SK-N-SH treated with all-trans-retinoic acid at 6 μM for 48 hours (cell line): ENCODE data around the gene MPHOSPH8.

Experiments
- ATAC-seq: fragments of 200-7000 bp; cut with Tn5 transposase; 3 replicates; pipeline ENCODE4 v1.9.1; 2020; ENCODE audit warnings: mild to moderate bottlenecking, moderate library complexity
- CSDC2 ChIP-seq: fragments of 250-450 bp; sonication (Bioruptor Pico); IDR thresholded peaks from 2 replicates; pipeline ENCODE4 v1.5.0; 2020; ENCODE audit warnings: mild to moderate bottlenecking, moderate library complexity
- GLIS3 ChIP-seq: fragments of 250-450 bp; sonication (Bioruptor Pico); IDR thresholded peaks from 2 replicates; pipeline ENCODE4 v1.5.0; 2020; ENCODE audit warnings: mild to moderate bottlenecking, moderate library complexity
- ISL1 ChIP-seq: fragments of 250-450 bp; sonication (Bioruptor Pico); IDR thresholded peaks from 2 replicates; pipeline ENCODE4 v2.1.2; 2022; ENCODE audit warnings: mild to moderate bottlenecking, moderate library complexity
- OSR1 ChIP-seq: fragments of 250-450 bp; sonication (Bioruptor Pico); IDR thresholded peaks from 2 replicates; pipeline ENCODE4 v1.8.0; 2022; ENCODE audit warnings: moderate library complexity, mild to moderate bottlenecking, inconsistent platforms
- RARB ChIP-seq: fragments of 250-450 bp; sonication (Bioruptor Pico); IDR thresholded peaks from 2 replicates; pipeline ENCODE4 v1.8.0; 2021; ENCODE audit warnings: mild to moderate bottlenecking, moderate library complexity
- SNAI2 ChIP-seq: fragments of 250-450 bp; sonication (Bioruptor Pico); IDR thresholded peaks from 2 replicates; pipeline ENCODE4 v1.5.0; 2020; ENCODE audit warnings: mild to moderate bottlenecking, moderate library complexity
- TCF4 ChIP-seq: fragments of 250-450 bp; sonication (Bioruptor Pico); IDR thresholded peaks from 2 replicates; pipeline ENCODE4 v1.8.0; 2021; ENCODE audit warnings: mild to moderate bottlenecking, moderate library complexity, borderline replicate concordance
- TOX ChIP-seq: fragments of 250-450 bp; sonication (Bioruptor Pico); IDR thresholded peaks from 2 replicates; pipeline ENCODE4 v1.8.0; 2021; ENCODE audit warnings: mild to moderate bottlenecking, moderate library complexity, borderline replicate concordance
- ZFP3 ChIP-seq: fragments of 250-450 bp; sonication (Bioruptor Pico); IDR thresholded peaks from 2 replicates; pipeline ENCODE4 v1.5.0; 2020; ENCODE audit warnings: mild to moderate bottlenecking, moderate library complexity
- ZFP30 ChIP-seq: fragments of 450-650 bp; formaldehyde crosslinking; IDR thresholded peaks from 2 replicates; pipeline ENCODE4 v1.5.0; 2022; ENCODE audit warnings: mild to moderate bottlenecking, moderate library complexity
- ZNF565 ChIP-seq: fragments of 450-650 bp; formaldehyde crosslinking; conservative IDR thresholded peaks from 2 replicates; pipeline ENCODE4 v1.5.0; 2020; ENCODE audit warnings: low read depth, mild to moderate bottlenecking, moderate library complexity
- ZNF70 ChIP-seq: fragments of 450-650 bp; formaldehyde crosslinking; IDR thresholded peaks from 2 replicates; pipeline ENCODE4 v1.5.0; 2020; ENCODE audit warnings: mild to moderate bottlenecking, moderate library complexity
- ZNF8 ChIP-seq: fragments of 450-650 bp; formaldehyde crosslinking; IDR thresholded peaks from 2 replicates; pipeline ENCODE4 v1.5.0; 2020; ENCODE audit warnings: mild to moderate bottlenecking, moderate library complexity
- TF ChIP-seq, protein P1 (sequence below): fragments of 250-450 bp; sonication (Bioruptor Pico); IDR thresholded peaks from 2 replicates; pipeline ENCODE4 v1.8.0; 2020; ENCODE audit warnings: mild to moderate bottlenecking, moderate library complexity, borderline replicate concordance
- TF ChIP-seq, protein P2 (sequence below): fragments of 250-450 bp; sonication (Bioruptor Pico); IDR thresholded peaks from 2 replicates; pipeline ENCODE4 v1.5.1; 2020; ENCODE audit warnings: low read depth, mild to moderate bottlenecking, moderate library complexity
- TF ChIP-seq, protein P3 (sequence below): fragments of 250-450 bp; sonication (Bioruptor Pico); IDR thresholded peaks from 2 replicates; pipeline ENCODE4 v1.5.1; 2021; ENCODE audit warnings: mild to moderate bottlenecking, moderate library complexity
- TF ChIP-seq, protein P4 (sequence below): fragments of 250-450 bp; sonication (Bioruptor Pico); IDR thresholded peaks from 2 replicates; pipeline ENCODE4 v1.8.0; 2021; ENCODE audit warnings: low read depth, mild to moderate bottlenecking, moderate library complexity, borderline replicate concordance
- TF ChIP-seq, protein P5 (sequence below): fragments of 250-450 bp; sonication (Bioruptor Pico); IDR thresholded peaks from 2 replicates; pipeline ENCODE4 v1.5.0; 2020; ENCODE audit warnings: mild to moderate bottlenecking, moderate library complexity

Gene MPHOSPH8

DNA sequence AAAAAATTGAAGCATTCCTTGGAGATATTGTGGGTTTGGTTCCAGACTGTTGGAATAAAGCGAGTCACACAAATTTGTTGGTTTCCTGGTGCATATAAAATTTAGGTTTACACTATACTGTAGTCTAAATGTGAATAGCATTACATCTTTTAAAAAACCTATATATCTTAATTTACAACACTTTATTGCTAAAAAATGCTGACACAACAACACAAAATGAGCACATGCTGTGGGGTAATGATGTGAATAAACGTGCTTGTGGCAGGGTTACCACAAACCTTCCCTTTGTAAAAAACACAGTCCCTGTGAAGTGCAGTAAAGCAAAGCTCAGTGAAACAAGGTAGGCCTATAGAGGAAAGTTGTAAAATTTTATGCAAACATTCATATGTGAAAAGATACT, 27.7 kb downstream of the MPHOSPH8 start:
- no peak for ATAC-seq
- no peak for TF ChIP-seq CSDC2 (CRISPR knock-in tag)
- TF ChIP-seq, protein P1, sequence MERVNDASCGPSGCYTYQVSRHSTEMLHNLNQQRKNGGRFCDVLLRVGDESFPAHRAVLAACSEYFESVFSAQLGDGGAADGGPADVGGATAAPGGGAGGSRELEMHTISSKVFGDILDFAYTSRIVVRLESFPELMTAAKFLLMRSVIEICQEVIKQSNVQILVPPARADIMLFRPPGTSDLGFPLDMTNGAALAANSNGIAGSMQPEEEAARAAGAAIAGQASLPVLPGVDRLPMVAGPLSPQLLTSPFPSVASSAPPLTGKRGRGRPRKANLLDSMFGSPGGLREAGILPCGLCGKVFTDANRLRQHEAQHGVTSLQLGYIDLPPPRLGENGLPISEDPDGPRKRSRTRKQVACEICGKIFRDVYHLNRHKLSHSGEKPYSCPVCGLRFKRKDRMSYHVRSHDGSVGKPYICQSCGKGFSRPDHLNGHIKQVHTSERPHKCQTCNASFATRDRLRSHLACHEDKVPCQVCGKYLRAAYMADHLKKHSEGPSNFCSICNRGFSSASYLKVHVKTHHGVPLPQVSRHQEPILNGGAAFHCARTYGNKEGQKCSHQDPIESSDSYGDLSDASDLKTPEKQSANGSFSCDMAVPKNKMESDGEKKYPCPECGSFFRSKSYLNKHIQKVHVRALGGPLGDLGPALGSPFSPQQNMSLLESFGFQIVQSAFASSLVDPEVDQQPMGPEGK (CRISPR knock-in tag): no peak
- TF ChIP-seq SNAI2: no peak
- TF ChIP-seq OSR1 (CRISPR knock-in tag): no peak
- TF ChIP-seq TCF4 (CRISPR knock-in tag): no peak
- TF ChIP-seq, protein P2, sequence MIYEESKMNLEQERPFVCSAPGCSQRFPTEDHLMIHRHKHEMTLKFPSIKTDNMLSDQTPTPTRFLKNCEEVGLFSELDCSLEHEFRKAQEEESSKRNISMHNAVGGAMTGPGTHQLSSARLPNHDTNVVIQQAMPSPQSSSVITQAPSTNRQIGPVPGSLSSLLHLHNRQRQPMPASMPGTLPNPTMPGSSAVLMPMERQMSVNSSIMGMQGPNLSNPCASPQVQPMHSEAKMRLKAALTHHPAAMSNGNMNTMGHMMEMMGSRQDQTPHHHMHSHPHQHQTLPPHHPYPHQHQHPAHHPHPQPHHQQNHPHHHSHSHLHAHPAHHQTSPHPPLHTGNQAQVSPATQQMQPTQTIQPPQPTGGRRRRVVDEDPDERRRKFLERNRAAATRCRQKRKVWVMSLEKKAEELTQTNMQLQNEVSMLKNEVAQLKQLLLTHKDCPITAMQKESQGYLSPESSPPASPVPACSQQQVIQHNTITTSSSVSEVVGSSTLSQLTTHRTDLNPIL (CRISPR knock-in tag): no peak
- TF ChIP-seq ZNF8 (CRISPR knock-in tag): no peak
- TF ChIP-seq, protein P3, sequence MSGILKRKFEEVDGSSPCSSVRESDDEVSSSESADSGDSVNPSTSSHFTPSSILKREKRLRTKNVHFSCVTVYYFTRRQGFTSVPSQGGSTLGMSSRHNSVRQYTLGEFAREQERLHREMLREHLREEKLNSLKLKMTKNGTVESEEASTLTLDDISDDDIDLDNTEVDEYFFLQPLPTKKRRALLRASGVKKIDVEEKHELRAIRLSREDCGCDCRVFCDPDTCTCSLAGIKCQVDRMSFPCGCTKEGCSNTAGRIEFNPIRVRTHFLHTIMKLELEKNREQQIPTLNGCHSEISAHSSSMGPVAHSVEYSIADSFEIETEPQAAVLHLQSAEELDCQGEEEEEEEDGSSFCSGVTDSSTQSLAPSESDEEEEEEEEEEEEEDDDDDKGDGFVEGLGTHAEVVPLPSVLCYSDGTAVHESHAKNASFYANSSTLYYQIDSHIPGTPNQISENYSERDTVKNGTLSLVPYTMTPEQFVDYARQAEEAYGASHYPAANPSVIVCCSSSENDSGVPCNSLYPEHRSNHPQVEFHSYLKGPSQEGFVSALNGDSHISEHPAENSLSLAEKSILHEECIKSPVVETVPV (CRISPR knock-in tag): no peak

DNA sequence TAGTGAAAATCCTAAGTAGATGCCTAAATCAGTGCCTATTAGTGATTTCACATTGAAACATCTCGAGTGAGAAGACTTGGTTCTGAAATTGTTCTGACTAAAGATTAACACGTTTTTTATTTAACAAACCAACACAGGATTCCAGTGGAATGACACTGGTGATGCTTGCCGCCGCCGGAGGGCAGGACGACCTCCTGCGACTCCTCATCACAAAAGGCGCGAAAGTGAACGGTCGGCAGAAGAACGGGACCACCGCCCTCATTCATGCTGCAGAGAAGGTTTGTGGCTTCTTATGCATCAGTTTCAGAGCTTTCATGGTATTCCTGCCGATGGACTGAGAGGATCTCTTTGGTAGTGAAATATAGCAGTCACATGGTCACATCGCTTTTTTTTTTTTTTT, 28.1 kb downstream of the MPHOSPH8 start:
- TF ChIP-seq, protein P1 (CRISPR knock-in tag): no peak
- TF ChIP-seq GLIS3 (CRISPR knock-in tag): no peak
- TF ChIP-seq ZFP3: no peak
- no peak for TF ChIP-seq ZNF70 (CRISPR knock-in tag)
- no peak for TF ChIP-seq ISL1
- TF ChIP-seq CSDC2 (CRISPR knock-in tag): no peak
- no peak for TF ChIP-seq ZNF565 (CRISPR knock-in tag)
- TF ChIP-seq, protein P4, sequence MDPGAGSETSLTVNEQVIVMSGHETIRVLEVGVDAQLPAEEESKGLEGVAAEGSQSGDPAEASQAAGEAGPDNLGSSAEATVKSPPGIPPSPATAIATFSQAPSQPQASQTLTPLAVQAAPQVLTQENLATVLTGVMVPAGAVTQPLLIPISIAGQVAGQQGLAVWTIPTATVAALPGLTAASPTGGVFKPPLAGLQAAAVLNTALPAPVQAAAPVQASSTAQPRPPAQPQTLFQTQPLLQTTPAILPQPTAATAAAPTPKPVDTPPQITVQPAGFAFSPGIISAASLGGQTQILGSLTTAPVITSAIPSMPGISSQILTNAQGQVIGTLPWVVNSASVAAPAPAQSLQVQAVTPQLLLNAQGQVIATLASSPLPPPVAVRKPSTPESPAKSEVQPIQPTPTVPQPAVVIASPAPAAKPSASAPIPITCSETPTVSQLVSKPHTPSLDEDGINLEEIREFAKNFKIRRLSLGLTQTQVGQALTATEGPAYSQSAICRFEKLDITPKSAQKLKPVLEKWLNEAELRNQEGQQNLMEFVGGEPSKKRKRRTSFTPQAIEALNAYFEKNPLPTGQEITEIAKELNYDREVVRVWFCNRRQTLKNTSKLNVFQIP (CRISPR knock-in tag): no peak
- no peak for TF ChIP-seq TOX (CRISPR knock-in tag)
- TF ChIP-seq, protein P5, sequence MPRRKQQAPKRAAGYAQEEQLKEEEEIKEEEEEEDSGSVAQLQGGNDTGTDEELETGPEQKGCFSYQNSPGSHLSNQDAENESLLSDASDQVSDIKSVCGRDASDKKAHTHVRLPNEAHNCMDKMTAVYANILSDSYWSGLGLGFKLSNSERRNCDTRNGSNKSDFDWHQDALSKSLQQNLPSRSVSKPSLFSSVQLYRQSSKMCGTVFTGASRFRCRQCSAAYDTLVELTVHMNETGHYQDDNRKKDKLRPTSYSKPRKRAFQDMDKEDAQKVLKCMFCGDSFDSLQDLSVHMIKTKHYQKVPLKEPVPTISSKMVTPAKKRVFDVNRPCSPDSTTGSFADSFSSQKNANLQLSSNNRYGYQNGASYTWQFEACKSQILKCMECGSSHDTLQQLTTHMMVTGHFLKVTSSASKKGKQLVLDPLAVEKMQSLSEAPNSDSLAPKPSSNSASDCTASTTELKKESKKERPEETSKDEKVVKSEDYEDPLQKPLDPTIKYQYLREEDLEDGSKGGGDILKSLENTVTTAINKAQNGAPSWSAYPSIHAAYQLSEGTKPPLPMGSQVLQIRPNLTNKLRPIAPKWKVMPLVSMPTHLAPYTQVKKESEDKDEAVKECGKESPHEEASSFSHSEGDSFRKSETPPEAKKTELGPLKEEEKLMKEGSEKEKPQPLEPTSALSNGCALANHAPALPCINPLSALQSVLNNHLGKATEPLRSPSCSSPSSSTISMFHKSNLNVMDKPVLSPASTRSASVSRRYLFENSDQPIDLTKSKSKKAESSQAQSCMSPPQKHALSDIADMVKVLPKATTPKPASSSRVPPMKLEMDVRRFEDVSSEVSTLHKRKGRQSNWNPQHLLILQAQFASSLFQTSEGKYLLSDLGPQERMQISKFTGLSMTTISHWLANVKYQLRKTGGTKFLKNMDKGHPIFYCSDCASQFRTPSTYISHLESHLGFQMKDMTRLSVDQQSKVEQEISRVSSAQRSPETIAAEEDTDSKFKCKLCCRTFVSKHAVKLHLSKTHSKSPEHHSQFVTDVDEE: no peak
- no peak for ATAC-seq

DNA sequence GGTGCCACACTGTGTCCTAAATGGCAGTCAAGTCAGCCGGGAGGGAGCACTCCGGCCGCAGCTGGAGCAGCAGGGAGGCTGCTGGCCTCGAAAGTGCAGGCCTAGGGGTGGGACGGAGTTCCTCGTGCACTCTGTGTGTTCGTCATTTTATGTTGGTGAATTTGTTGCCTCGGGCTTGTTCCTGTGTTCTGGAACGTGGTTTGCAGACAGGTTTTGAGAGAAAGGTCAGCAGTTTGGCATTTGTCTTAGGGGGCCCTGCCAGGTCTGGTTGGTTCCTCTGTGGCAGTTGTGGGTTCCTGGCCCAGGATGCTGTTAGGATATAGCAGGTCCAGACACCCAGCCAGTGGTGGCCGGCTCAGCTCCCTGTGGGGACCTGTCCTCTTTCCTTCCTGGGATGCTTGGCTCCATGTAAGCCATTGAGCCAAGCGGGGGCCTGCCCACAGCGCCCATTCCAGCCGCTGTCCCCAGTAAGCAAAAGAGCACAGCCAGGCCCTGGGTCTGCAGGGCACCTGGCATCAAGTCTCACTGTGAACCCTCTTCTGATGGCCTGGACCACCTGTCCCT, 30.0 kb downstream of the MPHOSPH8 start:
- ATAC-seq: no peak
- TF ChIP-seq ZFP3 (no peak), ZFP30 (CRISPR knock-in tag) (no peak), ZNF565 (CRISPR knock-in tag) (no peak), RARB (no peak)
- TF ChIP-seq, protein P2 (CRISPR knock-in tag): no peak
- TF ChIP-seq, all 23 proteins: peak for 0
